Measurements from ENCODE around the gene C1orf21.

Gene C1orf21

DNA sequence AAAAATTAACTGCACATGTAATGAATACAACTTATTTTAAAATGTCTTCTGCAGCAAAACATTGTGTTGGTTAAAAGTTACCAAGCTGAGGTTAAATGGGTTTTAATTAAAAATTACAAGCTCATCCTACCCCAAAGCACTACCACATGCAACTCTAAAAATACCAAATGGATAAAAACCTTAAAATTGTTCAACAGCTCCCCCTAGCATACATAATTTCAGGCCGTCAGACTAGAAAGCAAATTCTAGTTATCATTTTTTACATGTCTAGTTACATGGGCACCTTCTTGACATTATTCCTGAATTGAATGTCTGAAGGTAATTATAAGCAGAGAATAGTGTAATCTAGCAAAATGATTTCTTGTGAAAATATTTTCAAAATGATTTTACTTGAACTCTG lies 176.5 kb downstream of the C1orf21 start:
- DNase-seq, result no peak

GRCh38 chr1:184567009-184567408 lies 180.2 kb downstream of the C1orf21 start:
- no peak for DNase-seq

GRCh38 chr1:184567637-184568036 lies 180.8 kb downstream of the C1orf21 start:
- no peak for DNase-seq

- DNase-seq, result no peak
These were observed 181.3 kb downstream of the C1orf21 start for GRCh38 chr1:184568148-184568547.

DNA sequence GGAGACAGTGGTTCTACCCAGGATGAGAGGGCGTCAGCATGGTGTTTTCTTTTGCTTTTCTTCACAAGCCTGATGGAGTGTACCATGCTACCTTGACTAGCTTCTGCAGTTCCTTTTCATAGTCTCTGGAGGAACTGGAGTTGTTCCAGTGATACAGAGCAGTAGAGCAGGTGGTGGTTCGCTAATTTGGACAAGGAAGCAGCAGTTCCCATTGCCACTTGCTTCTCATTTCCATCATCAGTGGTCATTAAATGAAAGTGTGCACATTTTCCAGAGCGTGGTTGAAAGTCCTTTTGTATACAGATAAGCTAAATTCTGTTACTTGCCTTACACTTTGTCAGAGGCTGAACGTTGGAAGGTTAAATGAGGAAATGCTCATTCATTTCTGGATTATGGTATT lies 182.3 kb downstream of the C1orf21 start:
- DNase-seq, result no peak

GRCh38 chr1:184574588-184574987 lies 187.8 kb downstream of the C1orf21 start:
- no peak for DNase-seq

DNA sequence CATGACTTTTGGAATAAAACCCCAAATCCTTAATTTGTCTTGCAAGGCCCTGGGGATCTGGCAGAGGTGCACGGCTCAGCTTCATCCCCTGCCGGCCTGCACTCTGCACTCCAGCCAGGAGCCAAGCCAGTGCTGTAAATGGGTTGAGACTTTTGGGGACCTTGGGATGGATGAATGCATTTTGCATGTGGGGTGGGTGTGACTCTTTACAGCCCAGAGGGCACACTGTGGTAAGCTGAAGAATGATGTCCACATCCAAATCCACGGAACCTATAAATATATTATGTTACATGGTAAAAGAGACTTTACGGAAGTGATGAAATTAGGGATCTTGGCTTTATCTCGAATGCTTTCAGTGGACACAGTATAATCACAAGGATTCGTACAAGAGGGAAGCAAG lies 190.0 kb downstream of the C1orf21 start:
- DNase-seq, result no peak

GRCh38 chr1:184577319-184577718 lies 190.5 kb downstream of the C1orf21 start:
- DNase-seq, result no peak

DNA sequence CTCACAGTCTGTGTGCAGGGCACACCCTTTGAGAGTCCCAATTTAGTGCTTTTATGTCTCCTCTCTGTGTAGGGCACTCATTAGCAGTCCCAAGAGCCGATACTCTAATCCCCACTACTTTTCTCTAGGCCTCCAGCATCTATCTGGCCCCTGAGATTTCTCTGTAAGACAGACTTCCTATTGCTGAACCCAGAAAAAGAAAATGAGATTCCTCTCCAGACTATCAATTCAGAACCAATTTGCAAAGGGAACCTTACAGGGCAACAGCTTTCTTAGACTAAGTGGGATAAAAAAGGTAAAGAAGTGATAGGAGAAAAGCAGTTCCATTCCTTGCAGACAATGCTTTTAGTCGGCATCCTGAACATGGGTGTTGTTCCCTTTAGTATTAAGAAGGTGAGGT lies 195.6 kb downstream of the C1orf21 start:
- DNase-seq, result no peak

DNA sequence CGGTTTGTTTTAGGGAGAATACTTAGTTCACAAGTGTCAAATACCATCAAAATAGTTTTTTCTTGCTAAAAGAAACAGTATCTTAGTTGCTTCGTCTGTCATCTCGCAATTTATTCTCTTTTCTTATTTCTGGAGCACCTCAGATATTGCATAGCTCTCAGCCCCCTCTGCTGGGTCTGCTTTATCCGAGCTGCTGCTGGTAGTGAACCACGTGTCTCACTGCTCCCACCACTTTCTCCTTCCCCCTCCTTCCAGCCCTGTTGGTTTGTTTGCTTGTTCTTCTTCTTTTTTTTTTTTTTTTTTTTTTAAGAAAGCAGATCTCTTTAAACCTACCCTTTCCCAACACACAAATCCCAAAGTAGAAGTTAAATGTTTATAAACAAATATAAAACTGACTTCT lies 197.0 kb downstream of the C1orf21 start:
- no peak for DNase-seq

DNA sequence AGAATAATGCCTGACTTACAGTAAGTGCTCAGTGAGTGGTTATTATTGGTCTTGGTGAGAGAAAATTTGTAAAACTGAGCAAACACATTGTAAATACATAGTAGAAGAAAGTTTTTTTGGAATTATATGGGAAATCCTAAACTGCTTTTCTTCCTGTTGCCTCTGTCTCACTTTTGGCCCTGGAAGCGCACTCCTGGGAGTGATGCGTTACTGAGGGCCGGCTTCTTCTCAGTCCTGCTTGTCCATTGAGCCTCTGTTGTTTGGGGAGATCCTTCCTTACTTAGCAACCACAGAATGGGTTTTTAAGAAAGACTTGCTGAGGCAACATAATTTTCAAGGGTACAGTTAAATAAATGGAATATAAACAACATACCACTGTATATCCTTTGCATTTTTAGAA lies 201.9 kb downstream of the C1orf21 start:
- DNase-seq, result no peak

GRCh38 chr1:184590163-184590750 lies 203.4 kb downstream of the C1orf21 start:
- no peak for DNase-seq

DNA sequence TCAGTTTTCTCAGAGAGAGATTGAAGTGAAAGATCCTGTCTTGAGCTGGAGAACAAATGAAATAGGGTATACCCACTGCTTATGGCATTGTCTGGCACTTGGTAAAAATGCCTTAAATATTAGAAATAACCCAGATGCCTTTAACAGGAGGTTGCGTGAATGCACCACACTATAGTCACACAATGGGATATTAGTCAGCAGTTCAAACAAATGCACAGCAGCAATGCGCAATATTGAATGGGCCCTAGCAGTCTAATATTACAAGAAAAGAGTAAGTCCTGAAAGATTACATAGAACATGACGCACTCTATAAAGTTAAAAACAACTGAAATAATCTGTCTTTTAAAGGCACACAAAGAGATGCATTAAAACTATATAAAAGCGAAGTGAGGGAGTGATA lies 206.8 kb downstream of the C1orf21 start:
- DNase-seq, result no peak

DNA sequence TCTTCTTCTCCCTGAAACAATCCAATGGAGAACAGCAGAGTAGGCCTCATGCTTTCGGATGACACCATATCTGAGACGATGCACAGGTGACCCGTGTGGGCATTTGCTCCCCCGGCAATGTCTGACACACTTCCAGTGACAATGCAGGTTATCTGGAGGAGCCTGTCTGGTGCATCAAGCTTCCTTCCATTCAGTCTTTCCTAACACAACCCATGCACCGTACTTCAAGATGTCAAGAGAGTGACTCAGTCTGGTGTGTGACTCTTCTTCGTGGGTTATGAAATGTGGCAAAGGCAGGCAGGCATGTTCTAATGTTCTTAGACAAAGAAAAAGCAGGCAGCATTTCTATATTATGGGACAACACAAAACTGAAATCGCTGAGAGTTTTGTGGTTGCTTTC lies 208.8 kb downstream of the C1orf21 start:
- DNase-seq, result no peak

GRCh38 chr1:184596950-184597645 lies 210.3 kb downstream of the C1orf21 start:
- no peak for DNase-seq

GRCh38 chr1:184597650-184598357 lies 211.0 kb downstream of the C1orf21 start:
- no peak for DNase-seq

- no peak for DNase-seq
These were observed 211.8 kb downstream of the C1orf21 start for GRCh38 chr1:184598403-184599193.

DNA sequence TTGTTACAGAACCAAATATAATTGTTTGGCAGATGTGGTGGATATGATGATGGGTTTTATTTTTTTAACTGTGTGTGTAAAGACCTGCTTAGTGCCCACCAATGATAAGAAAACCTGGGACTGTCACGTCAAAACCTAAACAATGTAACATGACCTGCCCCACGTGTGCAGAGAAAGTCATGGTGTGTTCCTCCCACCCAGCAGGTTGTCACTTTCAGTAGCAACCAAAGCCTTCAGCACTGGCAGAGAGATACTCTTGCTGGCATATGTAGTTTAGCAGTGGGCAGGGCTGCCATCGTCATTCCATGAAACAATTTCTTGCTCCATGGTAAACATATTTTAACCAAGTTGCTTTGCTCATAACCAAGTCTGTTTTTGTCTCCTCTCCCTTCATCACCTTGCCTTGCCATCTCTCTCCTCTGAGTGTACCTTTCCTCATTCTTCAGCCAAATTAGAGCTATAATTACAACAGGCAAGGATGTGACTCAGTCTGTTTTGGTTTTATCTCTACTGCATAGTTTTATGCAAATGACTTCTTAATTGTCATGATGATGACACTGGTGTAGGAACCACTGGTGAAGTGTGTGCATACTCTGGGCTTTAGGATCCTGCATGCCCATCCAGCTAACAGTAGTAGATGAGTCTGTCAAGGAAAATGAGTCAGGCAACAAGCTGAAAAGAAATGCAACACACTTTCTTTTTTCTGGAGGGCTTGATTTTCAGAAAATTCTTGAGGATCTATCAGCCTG lies 217.5 kb downstream of the C1orf21 start:
- no peak for DNase-seq

GRCh38 chr1:184605941-184606340 lies 219.1 kb downstream of the C1orf21 start:
- DNase-seq, result no peak

DNA sequence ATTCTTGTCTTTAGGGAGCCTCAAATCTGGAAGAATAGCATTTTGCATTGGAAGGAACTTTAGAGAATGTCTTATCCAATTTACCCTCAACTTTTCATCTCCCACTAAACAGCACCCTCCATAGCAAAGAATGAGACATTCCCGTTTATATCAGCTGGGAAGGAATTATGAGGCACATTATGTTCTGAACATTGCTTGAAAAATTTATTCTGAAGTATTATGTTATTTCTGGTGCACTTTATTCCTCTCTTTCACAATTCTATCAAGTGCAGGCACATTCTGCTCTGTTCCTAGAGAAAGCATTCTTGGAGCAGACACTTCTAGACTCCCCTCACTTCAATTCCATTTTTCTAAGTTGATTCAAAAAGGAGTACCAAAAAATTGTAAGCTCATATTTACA lies 220.0 kb downstream of the C1orf21 start:
- DNase-seq, result no peak

DNA sequence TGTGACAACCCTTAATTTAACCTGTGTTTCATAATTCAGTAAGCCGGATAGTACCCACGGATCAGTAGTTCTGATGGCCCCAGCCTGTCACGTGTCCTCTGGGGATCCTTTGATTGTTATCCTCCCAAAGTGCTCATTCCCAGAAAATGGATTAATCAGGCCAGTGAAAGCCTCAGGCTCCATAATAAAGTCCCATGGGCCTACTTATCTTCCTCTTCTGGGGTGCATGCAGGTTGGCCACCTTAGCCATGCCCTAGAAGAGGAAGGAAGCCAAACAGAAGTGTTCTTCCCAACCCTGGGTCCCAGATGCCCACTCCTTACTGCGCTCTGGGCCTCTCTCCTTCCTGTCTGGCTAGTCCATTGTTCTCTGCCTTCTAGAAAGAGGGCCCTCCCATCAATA lies 221.8 kb downstream of the C1orf21 start:
- no peak for DNase-seq

GRCh38 chr1:184608990-184609389 lies 222.2 kb downstream of the C1orf21 start:
- DNase-seq, result no peak

All from stimulated activated CD4-positive, alpha-beta T cell treated with anti-CD3 and anti-CD28 coated beads, Interleukin-2, amount 100 ng/mL, for 24 hours (primary cell).